ENCODE data around the gene GATM. TPM values are rescaled to one million over a fixed set of nuclear protein-coding genes. Genes with fewer than 3 reads are reported as not detected.

Gene GATM
- total RNA-seq, 2 donors from 2014 or later: 1.7 to 2.7 TPM

GRCh38 chr15:45349623-45350022, 28.7 kb downstream of the GATM start:
- H3K27me3 Mint-ChIP-seq: peaks cover 38% of the 10 kb centered on the region
- no peak overlapping the region for H3K4me3 Mint-ChIP-seq
- H3K27ac Mint-ChIP-seq: no peak overlapping the region
- no peak for ATAC-seq (replicated peaks)
- H3K4me1 Mint-ChIP-seq: no peaks in the 10 kb centered on the region
- H3K9me3 Mint-ChIP-seq: no peaks in the 10 kb centered on the region
- no peaks in the 10 kb centered on the region for H3K36me3 Mint-ChIP-seq (ENCODE audit: low read depth)

- ATAC-seq (replicated peaks): no peak
- Mint-ChIP-seq H3K9me3 (no peaks in the 10 kb centered on the region), H3K27me3 (peaks cover 34% of the 10 kb centered on the region), H3K4me3 (no peak overlapping the region), H3K27ac (no peak overlapping the region), H3K4me1 (no peaks in the 10 kb centered on the region), H3K36me3 (ENCODE audit: low read depth) (no peaks in the 10 kb centered on the region)
Measured at GRCh38 chr15:45347989-45348388, 30.4 kb downstream of the GATM start.

GRCh38 chr15:45347033-45347432, 31.3 kb downstream of the GATM start:
- no peak for ATAC-seq (replicated peaks)
- H3K27ac Mint-ChIP-seq: no peak overlapping the region
- H3K27me3 Mint-ChIP-seq: peaks cover 30% of the 10 kb centered on the region
- no peaks in the 10 kb centered on the region for H3K36me3 Mint-ChIP-seq (ENCODE audit: low read depth)
- H3K4me3 Mint-ChIP-seq: no peak overlapping the region
- no peaks in the 10 kb centered on the region for H3K9me3 Mint-ChIP-seq
- no peaks in the 10 kb centered on the region for H3K4me1 Mint-ChIP-seq

GRCh38 chr15:45346381-45346780, 32.0 kb downstream of the GATM start:
- Mint-ChIP-seq H3K4me1 (no peaks in the 10 kb centered on the region), H3K9me3 (no peaks in the 10 kb centered on the region), H3K27ac (no peak overlapping the region), H3K36me3 (ENCODE audit: low read depth) (no peaks in the 10 kb centered on the region), H3K27me3 (peaks cover 30% of the 10 kb centered on the region), H3K4me3 (no peak overlapping the region)
- ATAC-seq (replicated peaks): no peak

- H3K4me1 Mint-ChIP-seq: peaks cover 2% of the 10 kb centered on the region
- H3K36me3 Mint-ChIP-seq (ENCODE audit: low read depth): no peaks in the 10 kb centered on the region
- no peaks in the 10 kb centered on the region for H3K9me3 Mint-ChIP-seq
Measured at GRCh38 chr15:45343258-45343860, 35.0 kb downstream of the GATM start.

GRCh38 chr15:45341790-45342189, 36.6 kb downstream of the GATM start:
- ATAC-seq (replicated peaks): no peak
- H3K4me3 Mint-ChIP-seq: no peak overlapping the region
- no peak overlapping the region for H3K27ac Mint-ChIP-seq
- H3K36me3 Mint-ChIP-seq (ENCODE audit: low read depth): no peaks in the 10 kb centered on the region
- H3K27me3 Mint-ChIP-seq: peaks cover 5% of the 10 kb centered on the region
- H3K9me3 Mint-ChIP-seq: no peaks in the 10 kb centered on the region
- H3K4me1 Mint-ChIP-seq: peaks cover 4% of the 10 kb centered on the region

More at GRCh38 chr15:45343258-45343860, 35.0 kb downstream of the GATM start:
- Mint-ChIP-seq H3K27ac (no peak overlapping the region), H3K4me3 (no peak overlapping the region), H3K27me3 (peaks cover 18% of the 10 kb centered on the region)
- no peak for ATAC-seq (replicated peaks)

GRCh38 chr15:45340429-45340828, 37.9 kb downstream of the GATM start:
- Mint-ChIP-seq H3K4me3 (no peak overlapping the region), H3K36me3 (ENCODE audit: low read depth) (no peaks in the 10 kb centered on the region), H3K9me3 (no peaks in the 10 kb centered on the region), H3K4me1 (peaks cover 4% of the 10 kb centered on the region), H3K27me3 (no peaks in the 10 kb centered on the region), H3K27ac (no peak overlapping the region)
- no peak for ATAC-seq (replicated peaks)

GRCh38 chr15:45338417-45338816, 39.9 kb downstream of the GATM start:
- H3K9me3 Mint-ChIP-seq: no peaks in the 10 kb centered on the region
- H3K27me3 Mint-ChIP-seq: no peaks in the 10 kb centered on the region
- H3K4me1 Mint-ChIP-seq: peaks cover 4% of the 10 kb centered on the region
- H3K4me3 Mint-ChIP-seq: no peak overlapping the region
- ATAC-seq (replicated peaks): no peak
- H3K27ac Mint-ChIP-seq: no peak overlapping the region
- no peaks in the 10 kb centered on the region for H3K36me3 Mint-ChIP-seq (ENCODE audit: low read depth)

GRCh38 chr15:45337224-45337623, 41.1 kb downstream of the GATM start:
- Mint-ChIP-seq H3K4me3 (no peak overlapping the region), H3K36me3 (ENCODE audit: low read depth) (no peaks in the 10 kb centered on the region), H3K4me1 (peaks cover 4% of the 10 kb centered on the region), H3K9me3 (no peaks in the 10 kb centered on the region), H3K27me3 (no peaks in the 10 kb centered on the region), H3K27ac (no peak overlapping the region)
- no peak for ATAC-seq (replicated peaks)

- H3K36me3 Mint-ChIP-seq (ENCODE audit: low read depth): no peaks in the 10 kb centered on the region
- no peaks in the 10 kb centered on the region for H3K9me3 Mint-ChIP-seq
- no peak for ATAC-seq (replicated peaks)
- no peak overlapping the region for H3K4me3 Mint-ChIP-seq
- H3K27ac Mint-ChIP-seq: no peak overlapping the region
- peaks cover 3% of the 10 kb centered on the region for H3K4me1 Mint-ChIP-seq
- H3K27me3 Mint-ChIP-seq: peaks cover 3% of the 10 kb centered on the region
Measured at GRCh38 chr15:45333550-45333949, 44.8 kb downstream of the GATM start.

GRCh38 chr15:45332694-45333093, 45.6 kb downstream of the GATM start:
- H3K4me1 Mint-ChIP-seq: no peaks in the 10 kb centered on the region
- H3K36me3 Mint-ChIP-seq (ENCODE audit: low read depth): no peaks in the 10 kb centered on the region

GRCh38 chr15:45331972-45332371, 46.4 kb downstream of the GATM start:
- ATAC-seq (replicated peaks): no peak
- Mint-ChIP-seq H3K27ac (no peak overlapping the region), H3K9me3 (no peaks in the 10 kb centered on the region), H3K4me1 (no peaks in the 10 kb centered on the region), H3K27me3 (peaks cover 9% of the 10 kb centered on the region), H3K4me3 (no peak overlapping the region), H3K36me3 (ENCODE audit: low read depth) (no peaks in the 10 kb centered on the region)

More at GRCh38 chr15:45332694-45333093, 45.6 kb downstream of the GATM start:
- Mint-ChIP-seq H3K27me3 (peaks cover 6% of the 10 kb centered on the region), H3K27ac (no peak overlapping the region), H3K4me3 (no peak overlapping the region), H3K9me3 (no peaks in the 10 kb centered on the region)
- no peak for ATAC-seq (replicated peaks)

- Mint-ChIP-seq H3K36me3 (ENCODE audit: low read depth) (no peaks in the 10 kb centered on the region), H3K27me3 (peaks cover 18% of the 10 kb centered on the region), H3K9me3 (no peaks in the 10 kb centered on the region), H3K27ac (no peak overlapping the region), H3K4me1 (no peaks in the 10 kb centered on the region), H3K4me3 (no peak overlapping the region)
- ATAC-seq (replicated peaks): no peak
Measured at GRCh38 chr15:45328663-45329062, 49.7 kb downstream of the GATM start.

- Mint-ChIP-seq H3K27me3 (peaks cover 19% of the 10 kb centered on the region), H3K9me3 (no peaks in the 10 kb centered on the region), H3K36me3 (ENCODE audit: low read depth) (no peaks in the 10 kb centered on the region), H3K4me1 (no peaks in the 10 kb centered on the region), H3K27ac (no peak overlapping the region), H3K4me3 (no peak overlapping the region)
- ATAC-seq (replicated peaks): no peak
Measured at GRCh38 chr15:45326741-45327140, 51.6 kb downstream of the GATM start.

GRCh38 chr15:45326280-45326679, 52.1 kb downstream of the GATM start:
- Mint-ChIP-seq H3K9me3 (no peaks in the 10 kb centered on the region), H3K4me1 (no peaks in the 10 kb centered on the region), H3K4me3 (no peak overlapping the region), H3K27me3 (peaks cover 19% of the 10 kb centered on the region), H3K27ac (no peak overlapping the region), H3K36me3 (ENCODE audit: low read depth) (no peaks in the 10 kb centered on the region)
- ATAC-seq (replicated peaks): no peak

All from activated T-helper 17 cell treated with anti-CD3 and anti-CD28 coated beads, Interleukin-2, amount 50 U/mL, for 72 hours (primary cell).